ENCODE data around the gene STOM.

Gene STOM

DNA sequence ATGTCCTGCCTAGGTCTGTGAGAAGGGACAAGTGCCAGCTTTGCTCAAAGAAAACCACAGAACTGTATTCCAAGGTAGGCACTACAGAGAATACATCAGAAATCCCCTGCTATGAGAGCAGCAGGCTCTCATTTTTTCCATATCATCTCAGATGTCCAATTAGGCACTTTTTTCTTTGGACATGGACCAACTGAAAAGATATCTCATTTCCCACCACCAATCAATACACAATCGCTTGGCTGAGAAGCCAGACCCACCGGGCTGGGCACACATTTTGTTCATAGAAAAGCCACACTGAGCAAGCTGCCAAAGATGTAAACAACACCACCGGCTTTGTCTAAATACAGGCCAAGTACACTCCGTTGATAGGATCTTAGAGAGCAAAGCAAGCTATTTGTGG is 25.9 kb downstream of the STOM start:
- no peak for FAIRE-seq

- no peak for FAIRE-seq
These were observed 29.2 kb downstream of the STOM start for GRCh38 chr9:121340676-121341392.

GRCh38 chr9:121339437-121339836 is 30.6 kb downstream of the STOM start:
- no peak for FAIRE-seq

- no peak for FAIRE-seq
These were observed 33.4 kb downstream of the STOM start for GRCh38 chr9:121336665-121337064.

- FAIRE-seq: no peak
These were observed 35.9 kb downstream of the STOM start for GRCh38 chr9:121333950-121334773.

DNA sequence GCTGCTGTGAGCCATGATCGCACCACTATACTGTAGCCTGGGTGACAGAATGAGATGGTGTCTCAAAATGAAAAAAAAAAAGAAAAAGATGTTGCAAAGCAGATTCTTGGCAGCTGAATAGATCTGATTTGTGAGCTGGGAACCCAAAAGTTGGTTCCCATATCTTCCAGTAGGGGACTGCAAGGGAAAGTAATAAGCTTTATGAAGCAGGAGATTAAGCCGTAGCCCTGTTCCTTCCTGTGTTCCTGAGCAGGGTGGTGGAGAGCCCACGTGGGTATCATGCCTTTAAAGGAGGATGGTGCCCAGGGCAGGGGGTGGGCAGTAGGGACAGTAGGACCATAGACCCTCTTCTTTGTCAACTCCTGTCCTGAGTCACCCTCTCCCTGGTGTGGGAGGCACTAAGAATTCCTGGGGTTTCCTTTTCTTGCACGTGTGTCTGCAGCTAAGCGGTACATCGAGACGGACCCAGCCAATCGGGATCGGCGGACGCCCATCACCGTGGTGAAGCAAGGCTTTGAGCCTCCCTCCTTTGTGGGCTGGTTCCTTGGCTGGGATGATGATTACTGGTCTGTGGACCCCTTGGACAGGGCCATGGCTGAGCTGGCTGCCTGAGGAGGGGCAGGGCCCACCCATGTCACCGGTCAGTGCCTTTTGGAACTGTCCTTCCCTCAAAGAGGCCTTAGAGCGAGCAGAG is 37.9 kb downstream of the STOM start:
- FAIRE-seq: no peak

GRCh38 chr9:121331549-121331948 is 38.5 kb downstream of the STOM start:
- no peak for FAIRE-seq

DNA sequence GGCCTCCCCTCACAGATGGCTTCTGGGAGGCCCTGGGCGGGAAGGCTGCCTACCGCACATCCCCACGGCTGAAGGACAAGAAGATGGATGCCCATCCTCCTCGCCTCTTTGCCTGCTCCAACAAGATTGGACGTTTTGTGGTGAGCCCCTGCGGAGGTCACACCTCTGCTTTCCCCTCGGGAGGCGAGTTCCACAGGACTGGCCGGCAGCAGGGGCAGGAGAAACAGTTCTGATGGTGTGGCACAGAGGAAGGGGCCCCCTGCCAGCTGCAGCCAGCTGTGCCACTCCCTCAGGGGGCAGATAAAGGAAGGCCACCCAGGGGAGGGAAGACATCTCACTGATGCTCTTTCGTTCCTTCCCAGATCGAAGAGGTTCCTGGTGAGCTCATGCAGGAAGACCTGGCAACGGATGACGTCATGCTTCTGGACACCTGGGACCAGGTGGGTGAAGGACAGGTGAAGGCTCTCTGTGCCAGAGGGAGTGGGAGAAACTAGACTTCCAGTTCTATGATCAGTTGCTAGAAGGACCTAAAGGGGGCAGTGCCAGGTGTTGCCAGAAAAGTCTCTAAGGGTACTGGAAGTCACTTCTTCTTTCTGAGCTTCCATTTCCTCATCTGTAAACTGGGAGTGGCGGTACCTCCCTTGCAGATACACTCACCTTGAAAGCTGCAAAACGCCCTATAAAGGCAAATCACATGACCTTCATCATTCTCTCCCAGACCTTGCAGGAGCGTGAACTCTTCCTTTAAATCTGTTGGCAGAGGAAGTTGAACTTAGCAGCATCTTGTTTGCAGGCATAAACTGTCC is 41.0 kb downstream of the STOM start:
- no peak for FAIRE-seq

DNA sequence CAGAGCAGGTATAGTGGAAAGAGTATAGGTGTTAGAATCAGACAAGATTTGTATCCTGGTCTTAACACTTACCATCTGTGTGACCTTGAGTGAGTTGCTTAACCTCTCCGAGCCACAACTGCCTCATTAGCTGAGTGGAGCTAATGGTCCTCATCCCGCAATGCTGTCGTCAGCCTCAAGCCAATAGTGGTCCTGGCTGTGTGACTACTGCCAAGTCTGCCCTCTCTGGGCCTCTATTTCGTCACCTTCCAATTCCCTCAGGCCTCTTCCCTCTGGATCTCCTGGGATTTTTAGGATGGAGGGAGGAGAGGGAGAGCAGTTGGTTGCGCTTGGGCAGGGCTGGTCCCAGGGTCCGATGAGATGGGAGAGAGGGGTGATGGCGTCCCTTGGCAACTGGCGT is 41.6 kb downstream of the STOM start:
- no peak for FAIRE-seq

DNA sequence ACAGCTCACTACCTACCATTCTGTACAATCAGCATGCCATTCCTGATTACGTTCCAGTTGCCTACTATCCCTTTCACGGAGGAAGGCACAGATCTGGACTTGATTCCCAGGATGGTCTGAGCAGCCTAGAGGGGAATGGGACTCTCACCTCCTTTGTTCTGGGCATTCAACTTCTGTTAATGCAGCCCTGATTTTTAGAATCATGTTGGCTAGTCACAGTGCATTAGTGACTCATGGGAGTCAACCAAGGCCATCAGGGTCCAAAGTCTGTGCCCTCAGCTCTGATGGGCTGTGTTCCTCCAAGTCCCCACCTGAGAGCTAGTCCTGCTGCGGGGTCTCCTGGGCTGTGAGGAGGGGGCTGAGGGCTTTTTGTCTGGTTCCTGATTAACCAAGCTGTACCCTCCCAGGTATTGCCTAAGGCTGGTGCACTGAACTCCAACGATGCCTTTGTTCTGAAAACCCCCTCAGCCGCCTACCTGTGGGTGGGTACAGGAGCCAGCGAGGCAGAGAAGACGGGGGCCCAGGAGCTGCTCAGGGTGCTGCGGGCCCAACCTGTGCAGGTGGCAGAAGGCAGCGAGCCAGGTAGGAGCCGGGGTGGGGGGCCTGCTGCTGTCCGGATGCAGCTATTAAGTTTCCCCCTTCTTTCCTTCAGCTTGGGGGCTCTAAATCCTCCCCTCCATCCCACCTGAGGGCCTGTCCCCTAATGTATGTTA is 43.0 kb downstream of the STOM start:
- FAIRE-seq: no peak

DNA sequence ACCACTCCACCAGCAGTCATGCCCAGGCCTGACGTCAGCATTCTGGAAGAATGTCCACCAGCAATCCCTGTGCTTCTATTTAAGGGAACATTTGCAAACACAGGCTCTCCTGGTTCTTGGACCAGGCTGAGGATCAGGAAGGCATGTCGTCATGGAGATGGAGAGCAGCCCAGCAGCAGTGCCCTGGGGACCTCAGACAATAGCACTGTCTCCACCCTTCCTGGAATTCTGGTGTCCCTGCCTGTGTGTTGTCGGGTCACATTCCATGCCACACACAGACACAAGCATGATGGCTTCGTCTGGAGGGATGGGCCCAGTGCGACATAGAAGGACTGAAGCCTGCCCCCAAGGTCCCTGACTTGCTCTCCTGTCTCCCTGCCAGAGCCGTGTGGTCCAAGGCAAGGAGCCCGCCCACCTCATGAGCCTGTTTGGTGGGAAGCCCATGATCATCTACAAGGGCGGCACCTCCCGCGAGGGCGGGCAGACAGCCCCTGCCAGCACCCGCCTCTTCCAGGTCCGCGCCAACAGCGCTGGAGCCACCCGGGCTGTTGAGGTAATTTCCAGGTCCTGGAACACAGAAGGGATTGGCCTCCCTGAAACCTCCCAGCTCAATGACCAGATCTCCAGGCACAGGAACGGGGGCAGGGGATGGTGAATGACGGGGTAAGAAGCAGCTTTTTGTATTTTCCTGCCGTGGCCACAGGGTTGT is 43.8 kb downstream of the STOM start:
- FAIRE-seq: no peak

GRCh38 chr9:121325387-121325786 is 44.7 kb downstream of the STOM start:
- FAIRE-seq: no peak

DNA sequence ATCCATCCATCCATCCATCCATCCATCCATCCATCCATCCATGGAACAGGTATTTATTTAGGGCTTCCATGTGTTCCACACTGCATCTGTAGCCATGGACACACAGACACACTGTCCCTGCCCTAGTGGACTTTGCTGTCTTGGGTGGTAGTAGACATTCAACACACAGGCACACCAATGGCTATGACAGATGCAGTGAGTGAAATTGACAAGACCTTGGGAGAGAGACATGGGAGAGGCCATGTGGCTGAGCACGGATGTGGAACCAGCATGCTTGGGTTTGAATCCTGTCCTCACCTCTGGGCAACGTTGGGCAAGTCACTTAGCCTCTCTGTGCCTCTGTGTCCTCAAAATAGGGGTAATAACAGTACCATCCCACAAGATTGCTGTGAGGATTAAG is 45.3 kb downstream of the STOM start:
- no peak for FAIRE-seq

- FAIRE-seq: no peak
These were observed 45.7 kb downstream of the STOM start for GRCh38 chr9:121324316-121324715.

- no peak for FAIRE-seq
These were observed 46.5 kb downstream of the STOM start for GRCh38 chr9:121323449-121324151.

DNA sequence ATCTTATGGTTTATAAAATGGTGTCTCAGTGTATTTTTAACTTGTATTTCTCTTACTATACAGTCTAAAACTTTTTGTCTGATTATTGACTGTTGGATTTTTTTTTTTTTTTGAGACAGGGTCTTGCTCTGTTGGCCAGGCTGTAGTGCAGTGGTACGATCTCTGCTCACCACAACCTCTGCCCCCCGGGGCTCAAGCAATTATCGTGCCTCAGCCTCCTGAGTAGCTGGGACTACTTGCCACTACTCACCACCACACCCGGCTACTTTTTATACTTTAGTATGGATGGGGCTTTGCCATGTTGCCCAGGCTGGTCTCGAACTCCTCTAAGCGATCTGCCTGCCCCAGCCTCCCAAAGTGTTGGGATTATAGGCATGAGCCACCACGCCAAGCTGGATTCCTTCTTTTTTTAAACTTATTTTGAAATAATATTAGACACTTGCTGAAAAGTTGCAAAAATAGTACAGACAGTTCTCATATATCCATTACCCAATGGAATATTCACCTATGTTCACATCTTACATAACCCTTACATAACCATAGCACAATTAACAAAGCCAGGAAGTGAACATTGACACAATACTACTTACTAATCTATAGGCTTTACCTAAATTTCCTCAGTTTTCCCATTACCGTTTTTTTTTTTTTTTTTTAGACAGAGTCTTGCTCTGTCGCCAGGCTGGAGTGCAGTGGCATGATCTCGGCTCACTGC is 47.2 kb downstream of the STOM start:
- FAIRE-seq: no peak

- FAIRE-seq: no peak
These were observed 47.9 kb downstream of the STOM start for GRCh38 chr9:121322037-121322736.

DNA sequence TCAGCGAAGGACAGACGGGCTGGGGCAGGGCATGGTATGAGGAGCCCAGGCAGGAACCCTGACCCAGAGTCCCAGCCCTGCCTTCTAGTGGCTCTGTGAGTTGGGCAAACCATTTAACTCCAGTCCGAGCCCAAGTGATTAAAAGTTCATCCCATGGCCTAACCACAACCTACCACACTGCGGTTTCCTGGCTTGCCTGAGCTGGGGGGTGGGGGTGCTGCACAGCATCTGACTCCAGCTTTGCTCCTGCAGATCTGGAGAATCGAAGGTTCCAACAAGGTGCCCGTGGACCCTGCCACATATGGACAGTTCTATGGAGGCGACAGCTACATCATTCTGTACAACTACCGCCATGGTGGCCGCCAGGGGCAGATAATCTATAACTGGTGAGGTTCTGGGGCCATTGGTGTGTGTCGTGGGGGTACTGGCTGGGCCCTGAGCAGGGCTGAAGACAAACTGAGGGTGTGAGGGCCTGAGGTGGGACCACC is 49.0 kb downstream of the STOM start:
- no peak for FAIRE-seq

DNA sequence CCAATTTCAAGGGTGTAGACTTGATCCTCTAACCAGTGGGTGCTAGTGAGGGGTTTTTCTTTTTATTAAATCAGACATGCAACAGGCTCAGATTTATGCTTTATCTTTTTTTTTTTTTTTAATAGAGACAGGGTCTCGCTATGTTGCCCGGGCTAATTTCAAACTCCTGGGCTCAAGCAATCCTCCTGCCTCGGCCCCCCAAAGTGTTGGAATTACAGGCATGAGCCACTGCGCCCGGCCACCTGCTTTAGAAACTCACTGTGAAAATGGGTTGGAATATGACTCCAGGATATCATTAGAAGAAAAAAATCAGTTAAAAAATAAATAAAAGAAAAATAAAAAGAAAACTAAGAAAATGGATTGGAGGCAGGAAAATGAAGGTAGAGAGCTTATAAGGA is 50.7 kb downstream of the STOM start:
- no peak for FAIRE-seq

All from A204.1 (cell line).